ENCODE results near the gene ANKRD6.

The ANKRD6 gene

GRCh38 chr6:89564752-89565427 is 131.9 kb downstream of the ANKRD6 start:
- no peak for DNase-seq (ENCODE audit: low spot score)

GRCh38 chr6:89566008-89566800 is 133.3 kb downstream of the ANKRD6 start:
- no peak for DNase-seq (ENCODE audit: low spot score)

- no peak for DNase-seq (ENCODE audit: low spot score)
Observed at GRCh38 chr6:89566930-89567629, 134.1 kb downstream of the ANKRD6 start.

GRCh38 chr6:89567630-89568390 is 134.9 kb downstream of the ANKRD6 start:
- DNase-seq (ENCODE audit: low spot score): no peak

GRCh38 chr6:89574910-89575561 is 142.1 kb downstream of the ANKRD6 start:
- no peak for DNase-seq (ENCODE audit: low spot score)

- DNase-seq (ENCODE audit: low spot score): no peak
Observed at GRCh38 chr6:89575562-89575960, 142.6 kb downstream of the ANKRD6 start.

GRCh38 chr6:89580997-89581666 is 148.2 kb downstream of the ANKRD6 start:
- no peak for DNase-seq (ENCODE audit: low spot score)

- no peak for DNase-seq (ENCODE audit: low spot score)
Observed at GRCh38 chr6:89581689-89582088, 148.7 kb downstream of the ANKRD6 start.

GRCh38 chr6:89582669-89583325 is 149.8 kb downstream of the ANKRD6 start:
- no peak for DNase-seq (ENCODE audit: low spot score)

- DNase-seq (ENCODE audit: low spot score): no peak
Observed at GRCh38 chr6:89583559-89583958, 150.6 kb downstream of the ANKRD6 start.

GRCh38 chr6:89584539-89584938 is 151.6 kb downstream of the ANKRD6 start:
- DNase-seq (ENCODE audit: low spot score): no peak

- DNase-seq (ENCODE audit: low spot score): no peak
Observed at GRCh38 chr6:89585154-89585553, 152.2 kb downstream of the ANKRD6 start.

- DNase-seq (ENCODE audit: low spot score): no peak
Observed at GRCh38 chr6:89589297-89590025, 156.5 kb downstream of the ANKRD6 start.

GRCh38 chr6:89590133-89590532 is 157.2 kb downstream of the ANKRD6 start:
- DNase-seq (ENCODE audit: low spot score): no peak

- DNase-seq (ENCODE audit: low spot score): no peak
Observed at GRCh38 chr6:89591745-89592144, 158.8 kb downstream of the ANKRD6 start.

GRCh38 chr6:89596056-89596455 is 163.1 kb downstream of the ANKRD6 start:
- no peak for DNase-seq (ENCODE audit: low spot score)

GRCh38 chr6:89596484-89596883 is 163.5 kb downstream of the ANKRD6 start:
- DNase-seq (ENCODE audit: low spot score): no peak

GRCh38 chr6:89597372-89597771 is 164.4 kb downstream of the ANKRD6 start:
- no peak for DNase-seq (ENCODE audit: low spot score)

GRCh38 chr6:89597988-89598387 is 165.0 kb downstream of the ANKRD6 start:
- DNase-seq (ENCODE audit: low spot score): no peak

- DNase-seq (ENCODE audit: low spot score): no peak
Observed at GRCh38 chr6:89599727-89600126, 166.8 kb downstream of the ANKRD6 start.

Data from hematopoietic multipotent progenitor cell treated with erythropoietin and hydrocortisone succinate and interleukin-3 and kit ligand, for 15 days (in vitro differentiated cells).